Aorta (tissue), 5 donors: ENCODE measurements around the gene HIVEP3. TPM values are rescaled to one million over a fixed set of nuclear protein-coding genes. Genes with fewer than 3 reads are reported as not detected.
A peak's percentile ranks its signal among the peaks of the same experiment; 100 is the strongest.

Experiments
- ATAC-seq: fragments of 200-7000 bp; cut with Tn5 transposase; one replicate; pipeline ENCODE4 v1.9.1; 2022; ENCODE audit warnings: moderate library complexity; ENCODE audit not compliant: low FRiP score
- DNase-seq, 2 donors: peaks; one replicate each; pipeline ENCODE4 v3.0.0-alpha.2; 2020
- H3K27ac ChIP-seq, 2 donors: one replicate each; pipeline ENCODE4 v1.5.1; 2013; ENCODE audit warnings: low read length in 2 of 2, mild to moderate bottlenecking in 2 of 2, moderate library complexity in 2 of 2, control low read depth in 1 of 2, inconsistent platforms in 1 of 2, low read depth in 1 of 2
- H3K27me3 ChIP-seq, 2 donors: one replicate each; pipeline ENCODE4 v1.6.1; 2013; ENCODE audit warnings: control low read depth in 1 of 2, low read length in 1 of 2, mild to moderate bottlenecking in 1 of 2, moderate library complexity in 1 of 2; ENCODE audit not compliant: insufficient read depth in 2 of 2, control insufficient read depth in 1 of 2
- H3K36me3 ChIP-seq, 2 donors: one replicate each; pipeline ENCODE4 v1.6.1; 2013; ENCODE audit warnings: control low read depth in 1 of 2, low read length in 1 of 2, mild to moderate bottlenecking in 1 of 2; ENCODE audit not compliant: insufficient read depth in 2 of 2, control insufficient read depth in 1 of 2
- H3K4me1 ChIP-seq, 2 donors: one replicate each; pipeline ENCODE4 v1.6.1; 2013; ENCODE audit warnings: low read length in 2 of 2, control low read depth in 1 of 2, mild to moderate bottlenecking in 1 of 2, moderate library complexity in 1 of 2; ENCODE audit not compliant: insufficient read depth in 2 of 2, control insufficient read depth in 1 of 2
- H3K4me3 ChIP-seq, 2 donors: one replicate each; pipeline ENCODE4 v1.5.1; 2013; ENCODE audit warnings: low read length in 2 of 2, control low read depth in 1 of 2, mild to moderate bottlenecking in 1 of 2
- H3K9me3 ChIP-seq: one replicate; pipeline ENCODE4 v1.6.1; 2013; ENCODE audit warnings: mild to moderate bottlenecking, low read length; ENCODE audit not compliant: control insufficient read depth
- WGBS, 2 donors: extraction: QIAGEN DNeasy Blood & Tissue Kit; methylation state at CpG; one replicate each; pipeline ENCODE4 v1.1.7; 2013; 5-methylcytosine and 5-hydroxymethylcytosine counted together
- intact Hi-C, 2 donors: fragments of 100-400 bp; cut with DNase I; formaldehyde crosslinking; loops; one replicate each; pipeline versions ENCODE4 v1.14.2 to v1.15.0; 2022
- polyA plus RNA-seq, 2 donors: library from polyadenylated mRNA; stranded (reverse); fragments of 200-250 nt; gene quantifications; one replicate each; pipeline ENCODE4 v1.2.3, GENCODE V29; 2013
- total RNA-seq, 2 donors: library from RNA; stranded (reverse); fragmentation: NEBNext Ultra II Directional; extraction: Animal tissue kit (Norgen Biotek cat#: 25700); gene quantifications; one replicate each; pipeline ENCODE4 v1.2.1, GENCODE V29; 2021
- donor health status: healthy with polysubstance abuse.
- donor health status: Bipolar disorder and iron deficiency.
- donor health status: DM: no; HTN: no; CAD: no.
- donor health status: DM: no; HTN: no; CAD: no.
- donor health status: DM: yes; HTN: yes; CAD: no.

The HIVEP3 gene
- total and polyA plus RNA-seq, 4 donors, result 1.6 to 6.3 (median 4.0) TPM

GRCh38 chr1:41621791-41622190, 296.9 kb downstream of the HIVEP3 start:
- DNase-seq (no peak), ATAC-seq (no peak)
- H3K9me3 ChIP-seq, result no peaks in the 10 kb centered on the region
- WGBS, 2 donors, result 95 to 98% methylated on average over 1 of the region's 1 CpG
- intact Hi-C loops, result no loop called here
- no peak overlapping the region for H3K4me3 ChIP-seq
- no peaks in the 10 kb centered on the region for H3K4me1 ChIP-seq
- H3K36me3 ChIP-seq, result no peaks in the 10 kb centered on the region
- no peaks in the 10 kb centered on the region for H3K27me3 ChIP-seq
- no peak overlapping the region for H3K27ac ChIP-seq

DNA sequence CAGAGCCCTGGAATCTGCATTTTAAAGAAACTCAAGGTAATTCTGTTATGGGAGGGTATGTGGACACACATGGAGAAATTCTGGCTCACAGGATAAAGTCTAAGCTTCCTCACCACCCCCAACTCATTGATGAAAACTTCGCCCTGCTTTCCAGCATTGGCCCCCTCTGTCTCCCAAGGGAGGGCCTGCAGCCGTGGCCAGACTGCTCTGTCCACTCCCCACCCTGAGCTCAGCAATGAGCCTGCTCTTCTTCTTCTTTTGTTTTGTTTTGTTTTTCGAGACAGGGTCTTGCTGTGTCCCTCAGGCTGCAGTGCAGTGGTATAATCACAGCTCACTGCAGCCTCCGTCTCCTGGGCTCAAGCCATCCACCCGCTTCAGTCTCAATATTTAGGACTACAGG, 297.5 kb downstream of the HIVEP3 start:
- Histone ChIP-seq H3K4me1 (no peaks in the 10 kb centered on the region), H3K9me3 (no peaks in the 10 kb centered on the region), H3K27ac (no peak overlapping the region), H3K4me3 (no peak overlapping the region), H3K27me3 (no peaks in the 10 kb centered on the region), H3K36me3 (no peaks in the 10 kb centered on the region)
- 96 to 99% methylated on average over 5 of the region's 5 CpGs for WGBS, 2 donors
- intact Hi-C loops, result no loop called here
- ATAC-seq (no peak), DNase-seq (no peak)

GRCh38 chr1:41620365-41621169, 298.2 kb downstream of the HIVEP3 start:
- Histone ChIP-seq H3K27ac (no peak overlapping the region), H3K4me1 (no peaks in the 10 kb centered on the region), H3K36me3 (no peaks in the 10 kb centered on the region), H3K9me3 (no peaks in the 10 kb centered on the region), H3K27me3 (no peaks in the 10 kb centered on the region), H3K4me3 (no peak overlapping the region)
- ATAC-seq (no peak), DNase-seq (no peak)
- intact Hi-C loops, result no loop called here
- 92 to 94% methylated on average over 9 of the region's 9 CpGs for WGBS, 2 donors

GRCh38 chr1:41619511-41620364, 299.0 kb downstream of the HIVEP3 start:
- DNase-seq, result peak in 1 of 2 donors; percentile 43
- Histone ChIP-seq H3K4me3 (no peak overlapping the region), H3K36me3 (no peaks in the 10 kb centered on the region), H3K4me1 (no peaks in the 10 kb centered on the region), H3K9me3 (no peaks in the 10 kb centered on the region), H3K27me3 (no peaks in the 10 kb centered on the region), H3K27ac (no peak overlapping the region)
- no peak for ATAC-seq
- WGBS, 2 donors, result 92% methylated on average over 10 of the region's 10 CpGs
- intact Hi-C loops, result no loop called here

DNA sequence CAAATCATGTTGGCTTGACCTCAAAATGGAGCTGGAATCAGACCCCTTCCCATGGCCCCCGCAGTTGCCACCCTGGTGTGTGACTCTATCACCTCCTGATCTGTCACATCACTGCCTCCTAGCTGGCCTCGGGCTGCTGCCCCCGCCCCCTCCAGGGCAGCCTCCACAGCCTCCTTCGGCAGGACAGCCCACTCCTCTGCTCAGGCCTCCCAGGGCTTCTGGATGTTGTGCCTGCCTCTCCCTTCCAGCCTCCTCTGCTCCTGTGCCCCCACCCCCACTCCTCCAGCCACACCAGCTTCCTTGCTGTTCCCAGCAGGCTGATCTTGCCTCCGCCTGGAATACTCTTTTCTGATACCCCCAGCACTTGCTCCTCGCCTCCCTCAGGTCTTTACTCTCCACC, 299.9 kb downstream of the HIVEP3 start:
- H3K27me3 ChIP-seq, result no peaks in the 10 kb centered on the region
- ATAC-seq (no peak), DNase-seq (peak in 1 of 2 donors; percentile 49)
- intact Hi-C loops, result no loop called here
- no peaks in the 10 kb centered on the region for H3K36me3 ChIP-seq
- no peak overlapping the region for H3K4me3 ChIP-seq
- no peaks in the 10 kb centered on the region for H3K9me3 ChIP-seq
- no peaks in the 10 kb centered on the region for H3K4me1 ChIP-seq
- no peak overlapping the region for H3K27ac ChIP-seq
- WGBS, 2 donors, result 96 to 97% methylated on average over 6 of the region's 6 CpGs

GRCh38 chr1:41618066-41618825, 300.5 kb downstream of the HIVEP3 start:
- ATAC-seq (peak; percentile 89), DNase-seq (peak; percentile 87 to 88)

GRCh38 chr1:41617336-41617735, 301.4 kb downstream of the HIVEP3 start:
- intact Hi-C loops, result no loop called here
- no peak overlapping the region for H3K4me3 ChIP-seq
- no peaks in the 10 kb centered on the region for H3K9me3 ChIP-seq
- H3K27me3 ChIP-seq, result no peaks in the 10 kb centered on the region
- no peaks in the 10 kb centered on the region for H3K36me3 ChIP-seq
- H3K4me1 ChIP-seq, result no peaks in the 10 kb centered on the region
- DNase-seq (peak in 1 of 2 donors; percentile 17), ATAC-seq (no peak)
- 87 to 88% methylated on average over 5 of the region's 5 CpGs for WGBS, 2 donors
- H3K27ac ChIP-seq, result no peak overlapping the region

More at GRCh38 chr1:41618066-41618825, 300.5 kb downstream of the HIVEP3 start:
- H3K4me3 ChIP-seq, result no peak overlapping the region
- WGBS, 2 donors, result 50 to 55% methylated on average over 14 of the region's 14 CpGs
- H3K27ac ChIP-seq, result no peak overlapping the region
- H3K4me1 ChIP-seq, result no peaks in the 10 kb centered on the region
- no peaks in the 10 kb centered on the region for H3K9me3 ChIP-seq
- H3K27me3 ChIP-seq, result no peaks in the 10 kb centered on the region
- intact Hi-C loops, result no loop called here
- no peaks in the 10 kb centered on the region for H3K36me3 ChIP-seq

GRCh38 chr1:41616563-41616962, 302.2 kb downstream of the HIVEP3 start:
- intact Hi-C loops, result no loop called here
- Histone ChIP-seq H3K36me3 (no peaks in the 10 kb centered on the region), H3K27me3 (no peaks in the 10 kb centered on the region), H3K4me1 (no peaks in the 10 kb centered on the region), H3K9me3 (no peaks in the 10 kb centered on the region), H3K27ac (no peak overlapping the region), H3K4me3 (no peak overlapping the region)
- no peak for DNase-seq
- no peak for ATAC-seq
- 94 to 98% methylated on average over 2 of the region's 2 CpGs for WGBS, 2 donors
